Endothelial cell of umbilical vein (primary cell): ENCODE results near the gene STX11. TPM values are rescaled to one million over a fixed set of nuclear protein-coding genes. Genes with fewer than 3 reads are reported as not detected.

Source experiments
- BruUV-seq: library from RNA; stranded (reverse); fragments of 400-500 nt; replicated peaks from 2 replicates; lab custom pipeline; 2021; lab: Mats Ljungman, UMichigan
- CTCF ChIA-PET: fragments of 300-600, 350-600 bp; sonication (Branson Sonifier 250); formaldehyde crosslinking; loops from one replicate; lab custom pipeline; 2021; ENCODE audit warnings: antibody characterized with exemption, inconsistent platforms; lab: Charles Lee
- POLR2A ChIA-PET: fragments of 300-600, 350-600 bp; sonication (Branson Sonifier 250); formaldehyde crosslinking; loops from one replicate; lab custom pipeline; 2021; ENCODE audit warnings: antibody characterized with exemption, inconsistent platforms; lab: Charles Lee
- DNase-seq: peaks from one replicate; pipeline ENCODE4 v3.0.0-alpha.2; 2011; ENCODE audit warnings: low read depth, low spot score
- FAIRE-seq: peaks from 2 replicates; lab custom pipeline; 2011; peaks lifted over from hg19 to GRCh38; lab: Jason Lieb, UNC
- H2AFZ ChIP-seq: 2 replicates; pipeline ENCODE4 v1.6.0; 2012; ENCODE audit warnings: low read depth, low read length, control low read depth, inconsistent platforms
- H3K27ac ChIP-seq: 2 replicates; pipeline ENCODE4 v1.5.1; 2011; ENCODE audit warnings: low read depth, mild to moderate bottlenecking, control low read depth, low read length, moderate library complexity; ENCODE audit not compliant: insufficient read depth
- H3K27me3 ChIP-seq, 2 experiments: 2 replicates each; pipeline versions ENCODE4 v1.6.0 to v1.6.1; 2011; ENCODE audit warnings: low read length in 2 of 2, mixed read lengths in 1 of 2; ENCODE audit not compliant: control insufficient read depth in 2 of 2, insufficient read depth in 2 of 2
- H3K36me3 ChIP-seq, 2 experiments: 2 replicates in 1 of 2; 3 replicates in 1 of 2; pipeline ENCODE4 v1.5.1; 2011; ENCODE audit warnings: low read length in 2 of 2, mild to moderate bottlenecking in 1 of 2, moderate library complexity in 1 of 2; ENCODE audit not compliant: control insufficient read depth in 2 of 2, insufficient read depth in 2 of 2; ENCODE audit errors: extremely low read depth in 1 of 2
- H3K4me1 ChIP-seq: 3 replicates; pipeline ENCODE4 v1.5.1; 2011; ENCODE audit warnings: mild to moderate bottlenecking, low read length; ENCODE audit not compliant: control insufficient read depth, insufficient read depth; ENCODE audit errors: extremely low read depth
- H3K4me2 ChIP-seq: 2 replicates; pipeline ENCODE4 v1.6.1; 2011; ENCODE audit warnings: low read length, control low read depth, mixed read lengths; ENCODE audit not compliant: insufficient read depth
- H3K4me3 ChIP-seq, 3 experiments: fragments of 200-600 bp in 1 of 3; sonication (generic), shearing (Covaris generic) in 1 of 3; replicated peaks in 1 of 3; 2 replicates each; pipeline ENCODE4 v1.5.1; 2011 to 2016; ENCODE audit warnings: control low read depth in 3 of 3, low read length in 3 of 3, mild to moderate bottlenecking in 2 of 3, inconsistent platforms in 1 of 3, low read depth in 1 of 3, moderate library complexity in 1 of 3; ENCODE audit not compliant: insufficient read depth in 1 of 3
- H3K79me2 ChIP-seq: 2 replicates; pipeline ENCODE4 v1.6.0; 2012; ENCODE audit warnings: low read length, inconsistent platforms; ENCODE audit not compliant: control insufficient read depth, insufficient read depth
- H3K9ac ChIP-seq: replicated peaks from 2 replicates; pipeline ENCODE3; 2011; ENCODE audit warnings: low read length, control low read depth; ENCODE audit not compliant: insufficient read depth; ENCODE audit errors: extremely low read depth
- H3K9me1 ChIP-seq: replicated peaks from 3 replicates; pipeline ENCODE4 v1.6.0; 2011; ENCODE audit warnings: mild to moderate bottlenecking, low read length; ENCODE audit not compliant: control insufficient read depth, insufficient read depth; ENCODE audit errors: extremely low read depth
- H3K9me3 ChIP-seq: replicated peaks from 2 replicates; pipeline ENCODE4 v1.5.1; 2012; ENCODE audit warnings: low read length, inconsistent platforms; ENCODE audit not compliant: control insufficient read depth, insufficient read depth
- H4K20me1 ChIP-seq: replicated peaks from 2 replicates; pipeline ENCODE3; 2011; ENCODE audit warnings: mild to moderate bottlenecking, low read length; ENCODE audit not compliant: control insufficient read depth, insufficient read depth; ENCODE audit errors: extremely low read depth
- EZH2 ChIP-seq: IDR thresholded peaks from 2 replicates; pipeline ENCODE4 v1.6.1; 2012; ENCODE audit warnings: borderline replicate concordance, low read depth, mild to moderate bottlenecking, moderate library complexity, low read length, inconsistent platforms; ENCODE audit not compliant: severe bottlenecking
- FOS ChIP-seq: IDR thresholded peaks from 2 replicates; pipeline ENCODE4 v1.6.1; 2011; ENCODE audit warnings: mild to moderate bottlenecking, low read length, moderate library complexity, borderline replicate concordance; ENCODE audit not compliant: insufficient read depth
- GATA2 ChIP-seq: IDR thresholded peaks from 2 replicates; pipeline ENCODE4 v1.7.0; 2011; ENCODE audit warnings: low read depth, mild to moderate bottlenecking, moderate library complexity, mixed read lengths, low read length; ENCODE audit not compliant: insufficient read length, insufficient read depth
- JUN ChIP-seq: IDR thresholded peaks from 2 replicates; pipeline ENCODE4 v1.6.1; 2011; ENCODE audit warnings: borderline replicate concordance, low read depth; ENCODE audit not compliant: insufficient read length, insufficient read depth
- MYC ChIP-seq: IDR thresholded peaks from one replicate; pipeline ENCODE4 v1.6.1; 2011; ENCODE audit warnings: mild to moderate bottlenecking, low read depth, low read length
- POLR2A ChIP-seq: IDR thresholded peaks from 2 replicates; pipeline ENCODE4 v1.6.1; 2012; ENCODE audit warnings: low read depth, mild to moderate bottlenecking, control low read depth, low read length
- POLR2AphosphoS5 ChIP-seq: IDR thresholded peaks from 2 replicates; pipeline ENCODE4 v1.6.1; 2012; ENCODE audit warnings: low read depth, mild to moderate bottlenecking, control low read depth, low read length, moderate library complexity; ENCODE audit not compliant: insufficient read depth
- dilution Hi-C: fragments of 300-500 bp; cut with MboI; formaldehyde crosslinking; loops from one replicate; pipeline ENCODE4 v1.15.0; 2019; ENCODE audit warnings: low sequenced_read_pairs; ENCODE audit not compliant: extremely low pct_ligation_motif_present
- intact Hi-C: fragments of 100-400 bp; cut with micrococcal nuclease; formaldehyde crosslinking; loops from one replicate; pipeline ENCODE4 v1.10.0; 2022
- polyA plus RNA-seq, 4 experiments: library from polyadenylated mRNA; depleted of rRNA in 3 of 4; stranded (reverse) in 3 of 4; unstranded in 1 of 4; fragments of >200 nt; gene quantifications; 2 replicates each; pipeline versions ENCODE4 v1.2.1 to v1.2.3, GENCODE V29; 2011 to 2012; ENCODE audit warnings: missing spikeins in 1 of 4
- total RNA-seq: library from RNA; stranded (reverse); gene quantifications from 2 replicates; pipeline ENCODE4 v1.2.3, GENCODE V29; 2021
- TF ChIP-seq, protein P1 (sequence below), 2 donors: IDR thresholded peaks; 1 replicate in 1 of 2; 2 replicates in 1 of 2; pipeline ENCODE4 v1.5.1; 2011; ENCODE audit warnings: low read length in 2 of 2, mild to moderate bottlenecking in 2 of 2, moderate library complexity in 2 of 2, control low read depth in 1 of 2, inconsistent platforms in 1 of 2, low read depth in 1 of 2; ENCODE audit not compliant: insufficient read depth in 1 of 2; ENCODE audit errors: extremely low read depth in 1 of 2
- TF ChIP-seq, protein P2 (sequence below): IDR thresholded peaks from 2 replicates; pipeline ENCODE4 v1.6.1; 2011; ENCODE audit not compliant: insufficient read depth, insufficient read length

STX11 gene
- total and polyA plus RNA-seq, 2 donors (not counting 3 experiments of a cell fraction or from before 2014, with no cell fraction given), result 4.7 to 8.9 TPM

DNA sequence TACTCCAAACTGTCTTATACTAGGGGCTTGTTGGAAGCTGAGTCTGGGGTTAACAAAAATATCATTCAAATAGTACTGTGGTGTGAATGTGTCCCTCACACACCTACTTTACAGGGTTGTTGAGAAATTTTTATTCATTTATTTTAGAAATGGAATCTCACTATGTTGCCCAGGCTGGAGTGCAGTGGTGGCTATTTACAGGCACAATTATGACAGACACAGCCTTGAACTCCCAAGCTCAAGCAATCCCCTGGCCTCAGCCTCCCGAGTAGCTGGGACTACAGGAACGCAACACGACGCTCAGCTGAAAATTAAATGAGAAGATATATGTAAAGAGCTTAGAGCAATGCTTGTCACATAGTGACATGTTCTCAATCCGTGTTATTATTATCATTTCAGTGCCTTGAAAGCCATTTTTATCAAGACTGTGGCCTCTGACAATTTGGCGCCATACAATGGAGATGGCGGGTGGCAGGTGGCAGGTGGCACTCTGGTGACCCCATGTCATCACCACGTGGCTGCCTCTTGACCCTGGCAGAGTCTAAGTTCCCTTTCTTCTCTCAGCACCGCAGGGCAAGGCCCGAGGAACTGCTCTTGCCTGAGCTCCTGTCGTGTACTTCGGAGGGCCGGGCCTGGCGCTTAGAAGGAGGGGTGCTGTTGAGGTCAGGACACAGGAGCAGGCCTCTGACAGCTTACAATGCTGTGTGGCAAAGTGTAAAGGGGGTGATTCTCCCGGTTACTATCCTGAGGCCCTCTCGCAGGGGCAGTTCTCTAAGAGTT lies 64.5 kb downstream of the STX11 start:
- Histone ChIP-seq H3K27ac (no peak overlapping the region), H2AFZ (peak overlapping the region; percentile 85), H3K9ac (no peak overlapping the region), H3K9me3 (no peaks in the 10 kb centered on the region), H3K79me2 (no peaks in the 10 kb centered on the region), H3K36me3 (no peaks in the 10 kb centered on the region), H4K20me1 (no peaks in the 10 kb centered on the region), H3K9me1 (no peaks in the 10 kb centered on the region), H3K4me2 (peak overlapping the region; percentile 41), H3K4me1 (peaks cover 14% of the 10 kb centered on the region), H3K4me3 (no peak overlapping the region), H3K27me3 (peaks cover 0 to 5% of the 10 kb centered on the region in 2 experiments)
- dilution Hi-C loops (no loop called here), intact Hi-C loops (no loop called here)
- no TSS peak for BruUV-seq
- TF ChIP-seq, protein P1, sequence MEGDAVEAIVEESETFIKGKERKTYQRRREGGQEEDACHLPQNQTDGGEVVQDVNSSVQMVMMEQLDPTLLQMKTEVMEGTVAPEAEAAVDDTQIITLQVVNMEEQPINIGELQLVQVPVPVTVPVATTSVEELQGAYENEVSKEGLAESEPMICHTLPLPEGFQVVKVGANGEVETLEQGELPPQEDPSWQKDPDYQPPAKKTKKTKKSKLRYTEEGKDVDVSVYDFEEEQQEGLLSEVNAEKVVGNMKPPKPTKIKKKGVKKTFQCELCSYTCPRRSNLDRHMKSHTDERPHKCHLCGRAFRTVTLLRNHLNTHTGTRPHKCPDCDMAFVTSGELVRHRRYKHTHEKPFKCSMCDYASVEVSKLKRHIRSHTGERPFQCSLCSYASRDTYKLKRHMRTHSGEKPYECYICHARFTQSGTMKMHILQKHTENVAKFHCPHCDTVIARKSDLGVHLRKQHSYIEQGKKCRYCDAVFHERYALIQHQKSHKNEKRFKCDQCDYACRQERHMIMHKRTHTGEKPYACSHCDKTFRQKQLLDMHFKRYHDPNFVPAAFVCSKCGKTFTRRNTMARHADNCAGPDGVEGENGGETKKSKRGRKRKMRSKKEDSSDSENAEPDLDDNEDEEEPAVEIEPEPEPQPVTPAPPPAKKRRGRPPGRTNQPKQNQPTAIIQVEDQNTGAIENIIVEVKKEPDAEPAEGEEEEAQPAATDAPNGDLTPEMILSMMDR (IDR thresholded peaks at IDR 0.05; ENCODE audit: extremely low read depth in 1 of 2, insufficient read depth in 1 of 2, low read depth in 1 of 2, low read length in 2 of 2), result no peak
- no peak for TF ChIP-seq JUN
- TF ChIP-seq, protein P2, sequence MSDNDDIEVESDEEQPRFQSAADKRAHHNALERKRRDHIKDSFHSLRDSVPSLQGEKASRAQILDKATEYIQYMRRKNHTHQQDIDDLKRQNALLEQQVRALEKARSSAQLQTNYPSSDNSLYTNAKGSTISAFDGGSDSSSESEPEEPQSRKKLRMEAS, result no peak
- no peak for TF ChIP-seq MYC
- no peak for TF ChIP-seq POLR2AphosphoS5
- no peak for TF ChIP-seq FOS
- no peak for TF ChIP-seq POLR2A
- no peak for TF ChIP-seq GATA2
- no peak for TF ChIP-seq EZH2
- CTCF ChIA-PET, result interaction anchor here (1.1 to 1.5 kb wide), 2 partner anchors 92 to 267 kb away, joined by 3 to 4 read pairs; no protein-coding TSS in a partner anchor
- no peak for FAIRE-seq
- no peak for DNase-seq
- POLR2A ChIA-PET, result no interaction called here
